H1 (cell line): ENCODE measurements around the gene ACTL10. TPM values are rescaled to one million over a fixed set of nuclear protein-coding genes. Genes with fewer than 3 reads are reported as not detected.

Experiments
- RNF2 ChIP-seq: fragments of 200-900, 300-1000 bp; sonication (generic); IDR thresholded peaks from 2 replicates; pipeline ENCODE4 v1.7.1; 2016; ENCODE audit warnings: borderline replicate concordance, low read depth, mild to moderate bottlenecking, antibody characterized with exemption, low read length; ENCODE audit not compliant: poor library complexity, severe bottlenecking; ENCODE audit errors: missing control alignments
- polyA plus RNA-seq, 7 experiments: library from polyadenylated mRNA; depleted of rRNA in 3 of 7; stranded (reverse) in 5 of 7; unstranded in 2 of 7; fragments of >200 nt in 5 of 7; fragments of 200-250 nt in 2 of 7; gene quantifications; 1 replicate in 5 of 7; 2 replicates in 1 of 7; 4 replicates in 1 of 7; pipeline versions ENCODE4 v1.2.1 to v1.2.3, GENCODE V29; 2011 to 2013; ENCODE audit warnings: missing spikeins in 2 of 7, mixed read lengths in 2 of 7
- total RNA-seq: library from RNA; stranded (reverse); fragmentation: NEBNext Ultra II Directional; extraction: Animal tissue kit (Norgen Biotek cat#: 25700); gene quantifications from 2 replicates; pipeline ENCODE4 v1.2.1, GENCODE V29; 2021

The ACTL10 gene
- total and polyA plus RNA-seq, 2 of the 8 experiments (the other 6 are each of a cell fraction or from before 2014, with no cell fraction given): 0.26 TPM; not detected in 1

DNA sequence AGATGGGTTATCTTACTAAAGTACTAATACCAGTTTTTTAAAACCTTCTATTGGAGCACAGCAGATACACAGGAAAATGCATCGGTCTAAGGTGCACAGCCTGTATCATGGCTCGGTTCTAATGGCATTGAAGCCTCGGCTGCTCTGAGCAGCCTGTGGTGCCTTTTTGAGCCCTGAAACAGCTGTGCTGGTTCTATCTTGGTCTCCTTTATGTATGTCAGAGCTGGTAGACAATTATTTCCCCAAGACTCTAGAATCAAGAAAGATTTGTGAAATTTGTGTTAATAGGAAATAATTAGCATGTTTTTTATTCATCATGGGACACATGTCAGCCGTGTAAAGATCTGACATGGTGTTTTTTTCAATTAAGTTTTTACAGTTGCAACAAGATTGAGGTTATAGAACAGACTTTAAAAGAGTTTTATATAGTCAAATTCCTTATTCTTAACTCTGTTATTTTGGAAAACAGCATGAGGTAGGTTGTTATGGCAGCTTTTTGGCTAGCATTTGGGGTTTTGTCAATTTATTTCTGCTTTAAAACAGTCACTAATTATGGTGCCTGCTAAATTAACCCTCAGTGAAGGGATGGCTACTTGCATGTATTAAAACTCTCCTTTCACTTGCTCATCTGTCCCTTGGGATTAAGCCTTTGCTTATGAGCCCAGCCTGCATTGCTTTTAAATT lies 44.9 kb upstream of the ACTL10 start (continued):
- TF ChIP-seq RNF2: no peak
